OCI-LY7 (cell line): Measurements from ENCODE around the gene ARHGEF4.

ENCODE experiments used
- CTCF ChIP-seq: fragments of 200-600 bp; sonication (generic); conservative IDR thresholded peaks from 2 replicates; pipeline ENCODE4 v1.5.1; 2014; ENCODE audit warnings: mild to moderate bottlenecking, antibody characterized with exemption, low read length, moderate library complexity, mixed read lengths
- EZH2phosphoT487 ChIP-seq: fragments of 200-600 bp; sonication (generic); IDR thresholded peaks from 2 replicates; pipeline ENCODE4 v1.6.1; 2018; ENCODE audit warnings: low read depth, borderline replicate concordance, mild to moderate bottlenecking, mixed run types, antibody characterized with exemption, low read length, moderate library complexity, mixed read lengths

GRCh38 chr2:130825231-130825965 lies 11.3 kb upstream of the ARHGEF4 start:
- TF ChIP-seq CTCF (no peak), EZH2phosphoT487 (no peak)
